ENCODE data around the gene DUSP10.

The DUSP10 gene

GRCh38 chr1:221691261-221691660 is 50.6 kb downstream of the DUSP10 start:
- DNase-seq, result no peak

GRCh38 chr1:221690858-221691257 is 51.0 kb downstream of the DUSP10 start:
- no peak for DNase-seq

GRCh38 chr1:221689138-221689537 is 52.8 kb downstream of the DUSP10 start:
- DNase-seq, result peak; percentile 47

- no peak for DNase-seq
Observed at GRCh38 chr1:221688488-221688843, 53.4 kb downstream of the DUSP10 start.

- DNase-seq, result no peak
Observed at GRCh38 chr1:221687836-221688487, 53.9 kb downstream of the DUSP10 start.

GRCh38 chr1:221683681-221684080 is 58.2 kb downstream of the DUSP10 start:
- DNase-seq, result no peak

- no peak for DNase-seq
Observed at GRCh38 chr1:221680085-221680484, 61.8 kb downstream of the DUSP10 start.

- DNase-seq, result no peak
Observed at GRCh38 chr1:221678014-221678413, 63.9 kb downstream of the DUSP10 start.

GRCh38 chr1:221675880-221676800 is 65.7 kb downstream of the DUSP10 start:
- DNase-seq, result no peak

GRCh38 chr1:221672965-221673364 is 68.9 kb downstream of the DUSP10 start:
- no peak for DNase-seq

- DNase-seq, result no peak
Observed at GRCh38 chr1:221672239-221672645, 69.6 kb downstream of the DUSP10 start.

- no peak for DNase-seq
Observed at GRCh38 chr1:221670081-221670480, 71.8 kb downstream of the DUSP10 start.

GRCh38 chr1:221669441-221669840 is 72.4 kb downstream of the DUSP10 start:
- no peak for DNase-seq

- no peak for DNase-seq
Observed at GRCh38 chr1:221667504-221667903, 74.4 kb downstream of the DUSP10 start.

- DNase-seq, result no peak
Observed at GRCh38 chr1:221664253-221664652, 77.6 kb downstream of the DUSP10 start.

GRCh38 chr1:221663321-221663720 is 78.6 kb downstream of the DUSP10 start:
- no peak for DNase-seq

- DNase-seq, result no peak
Observed at GRCh38 chr1:221655766-221656305, 86.1 kb downstream of the DUSP10 start.
